NCI-H1092 (cell line): Measurements from ENCODE around the gene METTL23.
"Not testable (repeated sequence)": the region's sequence is repeated elsewhere in the genome, so short reads cannot be mapped to it uniquely, and the experiment has no call there.

Experiments used
- DNase-seq: peaks from one replicate; lab custom pipeline; 2025; lab: John Stamatoyannopoulos, UW

The METTL23 gene

DNA sequence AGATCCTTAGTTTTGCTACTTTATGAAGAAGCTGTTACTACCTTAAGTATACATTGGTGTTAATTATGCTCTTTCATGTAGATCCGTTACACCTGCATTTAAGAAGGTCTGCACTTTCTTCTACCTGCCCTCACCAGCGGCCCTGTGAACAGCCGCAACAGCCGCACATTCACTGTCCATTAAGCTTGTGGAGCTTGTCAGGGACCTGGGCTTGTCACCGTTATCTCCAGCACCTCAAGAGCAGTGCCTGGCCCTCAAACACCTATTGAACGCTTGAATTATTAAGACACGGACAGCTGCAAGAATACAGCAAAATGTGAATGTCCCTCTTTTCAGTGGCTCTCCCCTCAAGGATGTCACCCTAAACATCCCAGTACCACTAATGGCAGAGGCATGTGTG, 12.9 kb upstream of the METTL23 start:
- no peak for DNase-seq

GRCh38 chr17:76714336-76714735, 12.3 kb upstream of the METTL23 start:
- DNase-seq = no peak

- DNase-seq = no peak
Observed at GRCh38 chr17:76714822-76715495, 11.7 kb upstream of the METTL23 start.

- no peak for DNase-seq
Observed at GRCh38 chr17:76715496-76715830, 11.2 kb upstream of the METTL23 start.

DNA sequence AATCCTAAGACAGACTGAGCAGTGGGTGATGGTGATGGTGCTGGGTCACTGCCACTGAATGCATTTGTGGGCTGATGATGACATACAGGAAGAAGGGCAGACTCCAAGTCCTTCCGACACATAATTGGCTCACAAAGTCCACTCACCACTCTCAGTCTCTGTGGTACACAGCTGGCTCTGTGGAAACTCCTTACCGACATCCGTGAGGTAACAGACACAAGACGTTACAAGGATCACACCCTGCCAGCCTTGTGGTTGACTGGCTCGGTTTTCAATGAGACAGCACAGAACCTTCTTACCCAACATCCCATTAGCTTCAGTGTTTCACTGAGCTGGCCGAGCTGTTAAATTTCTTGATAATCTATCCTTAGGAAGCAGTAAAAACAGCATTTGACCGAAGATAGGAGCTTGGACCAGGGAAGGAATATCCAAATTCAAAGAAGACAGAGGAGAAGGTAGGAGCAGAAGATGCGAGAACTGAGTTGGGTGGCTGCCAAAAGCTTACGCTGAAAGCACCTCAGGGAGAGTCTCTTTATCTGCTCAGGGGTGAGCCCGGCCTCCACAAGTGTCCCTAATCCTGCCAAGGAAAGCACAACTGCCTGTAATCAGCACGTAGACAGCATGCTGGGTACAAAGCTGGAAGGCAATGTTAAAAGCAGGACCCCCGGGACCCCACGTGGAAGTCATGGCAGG, 10.3 kb upstream of the METTL23 start:
- no peak for DNase-seq

DNA sequence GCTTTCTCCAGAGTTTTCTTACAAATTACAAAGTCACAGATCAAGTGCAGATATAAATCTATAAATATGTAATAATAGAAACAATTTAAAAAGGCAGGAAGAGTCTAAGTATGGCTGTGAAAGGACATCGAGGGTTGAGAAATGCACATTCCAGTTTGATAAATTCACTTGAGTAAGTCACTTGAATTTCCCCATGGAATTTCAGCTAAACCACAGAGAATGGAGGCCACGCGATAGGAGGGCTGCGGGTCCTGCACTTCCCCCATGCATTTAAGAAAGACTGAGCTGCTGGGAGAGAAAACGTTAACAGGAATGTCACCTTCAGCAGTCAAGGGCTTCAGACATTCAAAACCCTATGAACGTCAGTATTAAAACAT, 9.8 kb upstream of the METTL23 start:
- DNase-seq = no peak

DNA sequence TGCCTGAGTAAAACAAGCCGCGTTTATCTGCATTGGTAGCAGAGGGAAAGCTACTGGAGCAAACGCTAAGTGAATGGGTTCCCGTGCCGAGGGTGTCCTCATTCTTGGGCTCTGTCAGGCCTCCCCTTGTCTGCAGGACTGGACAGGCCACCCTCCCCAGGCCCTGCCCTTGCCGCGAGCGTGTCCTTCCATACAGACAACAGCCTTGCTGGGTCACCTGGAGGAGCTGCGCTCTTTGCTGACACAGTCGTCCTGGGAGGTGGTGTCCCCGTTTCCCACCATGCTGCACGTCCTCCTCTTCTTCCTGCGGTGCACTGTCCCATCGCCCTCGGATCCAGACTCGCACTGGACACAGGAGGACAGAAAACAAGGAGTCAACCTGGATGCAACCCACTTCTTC, 8.1 kb upstream of the METTL23 start:
- DNase-seq = no peak

DNA sequence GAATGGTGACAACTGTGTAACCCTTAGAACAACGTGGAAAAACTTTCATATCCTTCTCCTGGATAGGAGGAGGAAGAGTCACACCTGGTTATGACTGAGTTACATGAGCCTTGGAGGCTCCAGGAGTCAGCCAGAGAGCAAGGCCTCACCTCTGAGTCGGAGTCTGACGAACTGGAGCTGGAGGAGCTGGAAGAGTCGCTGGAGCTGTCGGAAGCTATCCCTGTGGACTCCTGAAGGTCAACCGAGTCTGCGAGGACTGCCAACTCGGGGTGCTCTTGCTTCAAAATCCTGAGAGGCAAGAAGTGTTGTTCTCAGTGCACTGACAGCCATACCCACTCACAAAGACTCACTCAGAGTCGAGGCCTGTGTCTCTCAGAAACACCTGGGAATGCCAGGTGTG, 6.4 kb upstream of the METTL23 start:
- no peak for DNase-seq

DNA sequence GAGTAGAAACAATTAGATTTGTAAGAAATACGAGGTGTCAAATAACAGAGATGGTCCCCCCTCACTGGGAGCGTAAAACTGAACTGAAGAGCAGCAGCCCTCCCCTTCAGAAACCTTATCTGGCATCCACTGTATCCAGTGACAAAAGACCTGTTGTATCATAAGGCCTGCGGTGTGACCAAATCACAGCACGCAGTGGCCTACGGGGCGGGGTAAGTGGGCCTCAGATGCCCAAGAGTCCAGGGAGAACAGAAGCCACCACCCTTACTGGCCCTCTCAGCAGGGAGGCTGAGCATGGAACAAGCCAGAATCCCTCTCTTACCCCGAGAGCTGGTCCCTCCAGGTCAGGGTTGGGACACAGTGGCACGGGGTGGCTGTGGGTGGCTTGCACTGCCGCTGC, 5.7 kb upstream of the METTL23 start:
- DNase-seq = no peak

DNA sequence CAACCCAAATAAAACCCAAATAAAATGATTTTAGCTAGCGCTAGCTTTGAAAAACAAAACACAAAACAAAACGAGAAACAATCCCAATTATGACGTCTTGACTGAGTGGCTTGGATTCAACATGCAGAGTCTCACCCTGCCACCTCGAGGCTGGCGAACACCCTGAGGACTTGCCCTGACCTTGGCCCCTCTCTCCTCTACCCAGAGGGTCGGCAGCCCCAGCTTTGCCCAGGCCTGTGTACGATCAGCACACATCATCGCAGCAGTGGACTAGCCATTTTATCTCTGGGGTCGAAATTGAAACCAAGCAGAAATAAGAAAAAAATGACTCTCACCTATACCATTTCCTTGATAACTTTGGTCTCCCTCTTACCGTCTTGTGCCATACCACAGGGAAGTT, 5.2 kb upstream of the METTL23 start:
- no peak for DNase-seq

- no peak for DNase-seq
Observed at GRCh38 chr17:76722279-76722678, 4.4 kb upstream of the METTL23 start.

- not testable (repeated sequence) for DNase-seq
Observed at GRCh38 chr17:76722977-76723376, 3.7 kb upstream of the METTL23 start.

GRCh38 chr17:76723812-76724211, 2.8 kb upstream of the METTL23 start:
- no peak for DNase-seq

GRCh38 chr17:76725580-76726230, 934 bp upstream of the METTL23 start:
- no peak for DNase-seq

DNA sequence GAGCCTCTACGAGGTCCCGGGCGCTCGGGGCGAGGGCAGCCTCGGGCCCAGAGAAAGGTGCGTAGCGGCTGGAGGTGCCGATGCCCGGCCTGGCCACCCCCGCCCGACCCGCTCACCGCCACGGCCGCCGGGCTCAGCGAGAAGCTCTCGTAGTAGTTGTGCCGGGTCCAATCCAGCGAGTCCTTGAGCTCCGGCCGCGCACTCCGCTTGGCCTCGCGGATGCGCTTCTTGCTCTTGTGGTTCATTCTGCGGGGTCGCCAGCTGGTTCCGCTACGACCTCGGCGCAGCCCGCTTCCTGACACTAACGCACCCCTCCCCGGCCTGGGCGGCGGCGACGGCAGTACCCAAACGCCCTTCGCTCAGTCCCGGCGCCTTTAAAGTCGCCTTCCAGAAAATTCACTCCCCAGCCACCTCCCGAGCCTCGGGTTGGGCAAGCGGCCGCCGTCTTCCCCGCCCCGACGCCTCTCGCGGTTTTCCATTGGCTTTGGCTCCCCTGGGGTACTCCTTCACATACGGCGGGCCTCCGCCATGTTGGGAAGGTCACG, 336 bp upstream of the METTL23 start, which contains the start of gene JMJD6:
TSS of gene JMJD6 (minus strand) at position 376 of the 545 bp plus-strand sequence. CDS start at position 245, 131 bp downstream.
- peak; percentile 91 for DNase-seq

DNA sequence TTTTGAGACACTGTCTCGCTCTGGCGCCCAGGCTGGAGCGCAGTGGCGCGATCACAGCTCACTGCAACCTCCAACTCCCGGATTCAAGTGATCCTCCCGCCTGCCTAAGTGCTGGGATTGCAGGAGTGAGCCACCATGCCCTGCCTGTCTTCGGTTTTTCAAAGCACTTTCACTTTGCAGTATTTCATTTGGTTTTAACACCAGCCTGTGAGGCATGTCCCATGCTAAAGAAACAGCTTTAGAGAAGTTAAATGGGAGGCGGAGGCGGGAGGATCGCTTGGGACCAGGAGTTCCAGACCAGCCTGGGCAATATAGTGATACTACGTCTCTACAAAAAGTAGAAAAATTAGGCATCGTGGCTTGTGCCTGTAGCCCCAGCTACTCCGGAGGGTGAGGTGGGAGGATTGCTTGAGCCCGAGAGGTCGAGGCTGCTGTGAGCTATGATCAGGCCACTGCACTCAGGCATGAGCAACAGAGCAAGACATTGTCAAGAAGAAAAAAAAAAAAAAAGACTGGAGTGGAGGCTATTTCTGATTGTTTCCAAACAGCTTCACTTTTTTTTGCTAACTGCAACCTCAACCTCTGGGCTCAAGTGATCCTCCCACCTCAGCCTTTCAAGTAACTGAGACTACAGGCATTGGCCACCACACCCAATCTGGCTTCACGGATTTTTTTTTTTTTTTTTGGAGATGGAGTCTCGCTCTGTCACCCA, 1.3 kb downstream of the METTL23 start:
- no peak for DNase-seq

DNA sequence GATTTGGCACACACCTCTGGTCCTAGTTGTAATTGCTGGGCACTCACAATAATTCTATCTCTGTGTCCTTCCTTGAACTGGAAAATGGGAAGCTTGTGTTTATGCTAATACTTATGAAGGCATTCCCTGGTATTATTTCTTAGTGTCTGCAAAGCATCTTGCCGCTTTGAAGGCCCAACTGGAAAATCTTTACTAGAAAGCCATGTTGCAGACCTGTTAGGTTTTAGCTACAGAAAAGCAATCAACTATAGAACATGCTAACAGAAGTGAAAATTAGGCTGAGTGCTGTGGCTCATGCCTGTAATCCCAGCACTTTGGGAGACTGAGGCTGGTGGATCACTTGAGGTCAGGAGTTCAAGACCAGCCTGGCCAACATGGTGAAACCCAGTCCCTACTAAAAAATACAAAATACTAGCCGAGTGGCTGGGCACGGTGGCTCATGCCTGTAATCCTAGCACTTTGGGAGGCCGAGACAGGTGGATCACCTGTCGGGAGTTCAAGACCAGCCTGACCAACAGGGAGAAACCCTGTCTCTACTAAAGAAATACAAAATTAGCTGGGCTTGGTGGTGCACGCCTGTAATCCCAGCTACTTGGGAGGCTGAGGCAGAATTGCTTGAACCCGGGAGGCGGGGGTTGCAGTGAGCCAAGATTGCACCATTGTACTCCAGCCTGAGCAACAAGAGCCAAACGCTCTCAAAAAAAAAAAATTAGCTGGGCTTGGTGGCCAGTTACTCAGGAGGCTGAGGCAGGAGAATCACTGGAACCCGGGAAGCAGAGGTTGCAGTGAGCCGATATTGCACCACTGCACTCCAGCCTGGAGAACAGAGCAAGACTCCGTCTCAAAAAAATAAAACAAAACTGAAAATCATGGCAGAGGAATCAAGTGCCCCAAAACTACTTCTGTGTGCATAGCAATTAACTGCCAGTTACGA, 5.4 kb downstream of the METTL23 start:
- DNase-seq = not testable (repeated sequence)

DNA sequence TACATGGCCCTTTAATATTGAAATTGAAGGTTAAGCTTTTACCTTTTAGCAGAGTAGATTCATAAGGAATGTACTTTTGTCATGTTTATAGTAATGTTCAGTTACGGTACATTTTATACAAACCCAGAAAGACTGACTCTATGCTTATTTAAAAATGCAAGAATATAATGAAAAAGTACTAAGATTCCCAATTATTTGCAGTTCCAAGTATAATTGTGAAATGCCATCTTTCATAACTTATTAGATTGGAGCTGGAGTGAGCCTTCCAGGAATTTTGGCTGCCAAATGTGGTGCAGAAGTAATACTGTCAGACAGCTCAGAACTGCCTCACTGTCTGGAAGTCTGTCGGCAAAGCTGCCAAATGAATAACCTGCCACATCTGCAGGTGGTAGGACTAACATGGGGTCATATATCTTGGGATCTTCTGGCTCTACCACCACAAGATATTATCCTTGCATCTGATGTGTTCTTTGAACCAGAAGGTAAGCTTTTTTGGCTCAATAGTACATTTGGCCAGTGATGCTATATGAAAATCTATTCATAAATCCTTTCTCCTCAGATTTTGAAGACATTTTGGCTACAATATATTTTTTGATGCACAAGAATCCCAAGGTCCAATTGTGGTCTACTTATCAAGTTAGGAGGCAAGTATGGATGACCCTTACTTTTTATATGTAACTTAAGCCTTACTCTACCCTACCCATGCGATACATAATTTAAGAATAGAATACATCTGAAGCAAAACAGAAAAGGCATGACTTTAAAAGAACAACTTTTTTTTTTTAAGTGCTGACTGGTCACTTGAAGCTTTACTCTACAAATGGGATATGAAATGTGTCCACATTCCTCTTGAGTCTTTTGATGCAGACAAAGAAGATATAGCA, 6.3 kb downstream of the METTL23 start:
- DNase-seq = no peak

- no peak for DNase-seq
Observed at GRCh38 chr17:76733618-76733957, 6.9 kb downstream of the METTL23 start.

- no peak for DNase-seq
Observed at GRCh38 chr17:76734080-76734840, 7.6 kb downstream of the METTL23 start.
